Neural progenitor cell (in vitro differentiated cells): Measurements from ENCODE around the gene RAB37.

Experiments
- CTCF ChIP-seq: fragments of 200-600 bp; sonication (generic); IDR thresholded peaks from 2 replicates; pipeline ENCODE4 v1.5.1; 2017; ENCODE audit warnings: antibody characterized with exemption, mild to moderate bottlenecking
- EZH2phosphoT487 ChIP-seq: fragments of 200-600 bp; sonication (generic); IDR thresholded peaks from 2 replicates; pipeline ENCODE4 v1.6.1; 2017; ENCODE audit warnings: antibody characterized with exemption

GRCh38 chr17:74695629-74696028 lies 41.4 kb upstream of the RAB37 start:
- no peak for TF ChIP-seq CTCF
- no peak for TF ChIP-seq EZH2phosphoT487
